ENCODE results near the gene TRMT2A.

- TF ChIP-seq CTCF (IDR thresholded peaks at IDR 0.05; ENCODE audit: low read length), result no peak
- TF ChIP-seq EZH2phosphoT487 (IDR thresholded peaks at IDR 0.05; ENCODE audit: low read length), result no peak
Measured at GRCh38 chr22:20099099-20099711, 17.8 kb downstream of the TRMT2A start.
